Measurements from ENCODE around the gene CMTM4. TPM values are rescaled to one million over a fixed set of nuclear protein-coding genes. Genes with fewer than 3 reads are reported as not detected.
"Not testable (repeated sequence)": the region's sequence is repeated elsewhere in the genome, so short reads cannot be mapped to it uniquely, and the experiment has no call there.

CMTM4 gene
- polyA plus RNA-seq, 1 experiment: 28.0 TPM

DNA sequence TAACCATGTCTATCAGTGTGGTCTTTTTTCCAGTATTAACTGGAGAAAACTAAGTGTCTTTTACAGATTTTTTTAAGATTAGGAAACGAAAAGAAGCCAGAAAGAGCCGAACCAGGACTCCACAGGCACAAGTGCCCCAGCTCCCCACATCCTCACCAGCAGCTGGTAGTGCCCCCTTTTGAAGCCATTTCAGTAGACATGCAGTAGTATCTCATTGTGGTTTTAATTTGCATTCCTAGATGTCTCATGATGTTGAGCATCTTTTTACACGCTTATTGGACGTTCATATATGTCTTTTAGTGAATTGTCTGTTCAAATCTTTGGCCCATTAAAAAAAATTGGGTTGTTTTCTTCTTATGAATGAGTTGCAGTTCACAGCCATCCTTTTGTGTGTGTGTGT lies 96.8 kb downstream of the CMTM4 start:
- ChIA-PET CTCF (interaction anchor here (1.0 kb wide), 1 partner anchor 10 kb away, joined by 3 read pairs; no protein-coding TSS in a partner anchor), POLR2A (no interaction called here)
- Histone ChIP-seq H3K4me3 (ENCODE audit: low read depth, low read length) (no peak overlapping the region), H3K27me3 (ENCODE audit: control insufficient read depth, insufficient read depth, low read length) (peaks cover 4% of the 10 kb centered on the region), H3K36me3 (ENCODE audit: control insufficient read depth, insufficient read depth, low read length) (no peaks in the 10 kb centered on the region)
- TF ChIP-seq, protein P1, sequence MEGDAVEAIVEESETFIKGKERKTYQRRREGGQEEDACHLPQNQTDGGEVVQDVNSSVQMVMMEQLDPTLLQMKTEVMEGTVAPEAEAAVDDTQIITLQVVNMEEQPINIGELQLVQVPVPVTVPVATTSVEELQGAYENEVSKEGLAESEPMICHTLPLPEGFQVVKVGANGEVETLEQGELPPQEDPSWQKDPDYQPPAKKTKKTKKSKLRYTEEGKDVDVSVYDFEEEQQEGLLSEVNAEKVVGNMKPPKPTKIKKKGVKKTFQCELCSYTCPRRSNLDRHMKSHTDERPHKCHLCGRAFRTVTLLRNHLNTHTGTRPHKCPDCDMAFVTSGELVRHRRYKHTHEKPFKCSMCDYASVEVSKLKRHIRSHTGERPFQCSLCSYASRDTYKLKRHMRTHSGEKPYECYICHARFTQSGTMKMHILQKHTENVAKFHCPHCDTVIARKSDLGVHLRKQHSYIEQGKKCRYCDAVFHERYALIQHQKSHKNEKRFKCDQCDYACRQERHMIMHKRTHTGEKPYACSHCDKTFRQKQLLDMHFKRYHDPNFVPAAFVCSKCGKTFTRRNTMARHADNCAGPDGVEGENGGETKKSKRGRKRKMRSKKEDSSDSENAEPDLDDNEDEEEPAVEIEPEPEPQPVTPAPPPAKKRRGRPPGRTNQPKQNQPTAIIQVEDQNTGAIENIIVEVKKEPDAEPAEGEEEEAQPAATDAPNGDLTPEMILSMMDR (IDR thresholded peaks at IDR 0.05; ENCODE audit: insufficient read depth, low read depth, low read length): no peak
- DNase-seq (ENCODE audit: low read depth): no peak

DNA sequence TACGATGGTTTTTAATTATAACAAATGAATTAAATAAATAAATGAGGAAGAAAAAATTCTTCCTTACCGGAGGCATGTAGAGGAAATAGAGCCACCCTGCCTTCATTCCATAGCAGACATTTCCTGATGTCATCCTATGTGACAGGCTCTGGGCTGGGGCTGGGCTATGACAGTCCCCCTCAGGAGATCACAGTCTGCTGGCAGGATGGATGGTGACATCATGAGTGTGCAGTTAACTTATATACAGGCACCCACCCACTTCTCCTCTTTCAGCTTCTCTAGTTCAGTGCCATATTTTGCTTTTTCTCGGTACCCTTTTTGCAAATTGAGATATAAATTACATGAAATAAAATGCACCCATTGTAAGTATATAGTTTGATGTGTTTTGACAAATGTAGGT lies 98.4 kb downstream of the CMTM4 start:
- TF ChIP-seq, protein P1 (IDR thresholded peaks at IDR 0.05; ENCODE audit: insufficient read depth, low read depth, low read length): no peak

GRCh38 chr16:66596986-66597848 lies 99.3 kb downstream of the CMTM4 start:
- DNase-seq (ENCODE audit: low read depth): no peak
- peaks cover 3% of the 10 kb centered on the region for H3K27me3 ChIP-seq (ENCODE audit: control insufficient read depth, insufficient read depth, low read length)
- CTCF ChIA-PET: interaction anchor here (1.1 to 1.5 kb wide), 3 partner anchors 18 to 190 kb away, joined by 3 read pairs; partner anchors contain the start of gene CMTM2
- H3K4me3 ChIP-seq (ENCODE audit: low read depth, low read length): no peak overlapping the region
- H3K36me3 ChIP-seq (ENCODE audit: control insufficient read depth, insufficient read depth, low read length): no peaks in the 10 kb centered on the region
- POLR2A ChIA-PET: no interaction called here
- TF ChIP-seq, protein P1 (IDR thresholded peaks at IDR 0.05; ENCODE audit: insufficient read depth, low read depth, low read length): no peak

More for the DNA sequence above, 98.4 kb downstream of the CMTM4 start:
- no peak for DNase-seq (ENCODE audit: low read depth)
- CTCF ChIA-PET: interaction anchor here (1.2 to 1.5 kb wide), 2 partner anchors 19 to 38 kb away, joined by 3 read pairs; partner anchors contain the start of gene CMTM2
- no peaks in the 10 kb centered on the region for H3K36me3 ChIP-seq (ENCODE audit: control insufficient read depth, insufficient read depth, low read length)
- H3K4me3 ChIP-seq (ENCODE audit: low read depth, low read length): no peak overlapping the region
- POLR2A ChIA-PET: no interaction called here
- H3K27me3 ChIP-seq (ENCODE audit: control insufficient read depth, insufficient read depth, low read length): peaks cover 4% of the 10 kb centered on the region

- CTCF ChIA-PET: interaction anchor here (1.1 to 1.2 kb wide), 2 partner anchors 146 to 190 kb away, joined by 3 read pairs; no protein-coding TSS in a partner anchor
- H3K4me3 ChIP-seq (ENCODE audit: low read depth, low read length); DNase-seq (ENCODE audit: low read depth); H3K36me3 ChIP-seq (ENCODE audit: control insufficient read depth, insufficient read depth, low read length); H3K27me3 ChIP-seq (ENCODE audit: control insufficient read depth, insufficient read depth, low read length); POLR2A ChIA-PET: not testable (repeated sequence)
Observed at GRCh38 chr16:66596559-66596958, 100.0 kb downstream of the CMTM4 start.

DNA sequence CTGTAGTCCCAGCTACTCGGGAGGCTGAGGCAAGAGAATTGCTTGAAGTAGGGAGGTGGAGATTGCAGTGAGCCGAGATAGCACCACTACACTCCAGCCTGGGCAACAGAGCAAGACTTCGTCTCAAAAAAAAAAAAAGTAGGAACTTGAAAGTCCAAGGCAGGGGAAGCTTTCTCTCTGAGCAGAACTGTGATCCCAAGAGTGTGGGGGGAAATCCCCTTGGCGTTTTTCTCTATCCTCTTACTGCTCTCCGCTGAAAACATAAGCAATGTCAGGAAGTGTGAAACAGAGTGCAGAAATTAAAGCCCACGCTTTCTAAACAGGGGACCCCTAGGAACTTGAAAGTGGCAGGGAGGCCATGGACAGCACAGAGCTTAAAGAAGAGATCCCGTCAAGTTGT lies 101.8 kb downstream of the CMTM4 start:
- no peak overlapping the region for H3K4me3 ChIP-seq (ENCODE audit: low read depth, low read length)
- CTCF ChIA-PET: interaction anchor here (1.2 kb wide), 1 partner anchor 188 kb away, joined by 5 read pairs; no protein-coding TSS in a partner anchor
- no peaks in the 10 kb centered on the region for H3K36me3 ChIP-seq (ENCODE audit: control insufficient read depth, insufficient read depth, low read length)
- POLR2A ChIA-PET: no interaction called here
- TF ChIP-seq, protein P1 (IDR thresholded peaks at IDR 0.05; ENCODE audit: insufficient read depth, low read depth, low read length): no peak
- DNase-seq (ENCODE audit: low read depth): no peak
- H3K27me3 ChIP-seq (ENCODE audit: control insufficient read depth, insufficient read depth, low read length): peaks cover 7% of the 10 kb centered on the region
